GM18502 (cell line): ENCODE measurements around the gene SDS.

Source experiments
- ATAC-seq: cut with Tn5 transposase; IDR thresholded peaks from one replicate; pipeline ENCODE4 v1.9.1; 2021; ENCODE audit warnings: mild to moderate bottlenecking; ENCODE audit not compliant: unreplicated experiment, poor library complexity

Gene SDS, protein sequence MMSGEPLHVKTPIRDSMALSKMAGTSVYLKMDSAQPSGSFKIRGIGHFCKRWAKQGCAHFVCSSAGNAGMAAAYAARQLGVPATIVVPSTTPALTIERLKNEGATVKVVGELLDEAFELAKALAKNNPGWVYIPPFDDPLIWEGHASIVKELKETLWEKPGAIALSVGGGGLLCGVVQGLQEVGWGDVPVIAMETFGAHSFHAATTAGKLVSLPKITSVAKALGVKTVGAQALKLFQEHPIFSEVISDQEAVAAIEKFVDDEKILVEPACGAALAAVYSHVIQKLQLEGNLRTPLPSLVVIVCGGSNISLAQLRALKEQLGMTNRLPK

DNA sequence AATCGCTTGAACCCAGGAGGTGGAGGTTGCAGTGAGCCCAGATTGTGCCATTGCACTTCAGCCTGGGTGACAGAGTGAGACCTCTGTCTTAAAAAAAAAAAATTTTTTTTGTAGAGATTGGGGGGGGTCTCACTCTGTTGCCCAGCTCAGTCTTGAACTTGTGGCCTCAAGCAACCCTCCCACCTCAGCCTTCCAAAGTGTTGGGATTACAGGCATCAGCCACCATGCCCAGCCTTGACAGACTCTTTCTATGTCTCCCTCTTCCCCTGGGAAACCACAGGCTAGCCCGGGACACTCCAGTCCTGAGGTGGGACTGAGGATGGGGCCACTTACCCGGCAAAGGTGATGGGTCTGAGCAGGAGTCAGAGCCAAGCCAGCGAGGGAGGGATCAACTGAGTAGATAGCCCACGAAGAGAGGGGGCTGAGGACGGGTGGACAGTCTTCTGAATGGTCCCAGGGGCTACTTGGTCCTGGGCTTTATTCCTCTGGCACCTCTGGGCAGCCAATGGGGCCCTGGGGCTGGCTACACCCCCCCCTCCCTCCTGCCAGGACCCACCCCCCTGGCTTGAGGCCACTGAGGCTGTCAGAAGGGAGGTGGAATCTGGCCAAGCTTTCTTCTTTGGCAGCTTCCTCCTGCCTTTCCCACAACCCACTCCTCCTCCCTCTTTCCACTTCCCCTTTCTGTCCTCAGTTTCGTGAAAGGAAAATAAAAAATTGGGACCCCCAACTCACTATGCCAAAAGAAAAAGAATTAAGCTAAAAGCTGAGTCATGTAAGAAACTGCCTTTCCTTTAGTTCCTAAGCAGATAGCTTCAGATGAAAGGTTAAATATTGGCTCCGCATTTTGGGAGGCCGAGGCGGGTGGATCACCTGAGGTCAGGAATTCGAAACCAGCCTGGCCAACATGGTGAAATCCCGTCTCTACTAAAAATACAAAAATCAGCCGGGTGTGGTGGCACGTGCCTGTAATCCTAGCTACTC is at the start of gene SDS:
SDS (minus strand) TSS at position 453 of the 981 bp plus-strand sequence. CDS start 4,179 bp downstream, outside the sequence.
- no peak for ATAC-seq

DNA sequence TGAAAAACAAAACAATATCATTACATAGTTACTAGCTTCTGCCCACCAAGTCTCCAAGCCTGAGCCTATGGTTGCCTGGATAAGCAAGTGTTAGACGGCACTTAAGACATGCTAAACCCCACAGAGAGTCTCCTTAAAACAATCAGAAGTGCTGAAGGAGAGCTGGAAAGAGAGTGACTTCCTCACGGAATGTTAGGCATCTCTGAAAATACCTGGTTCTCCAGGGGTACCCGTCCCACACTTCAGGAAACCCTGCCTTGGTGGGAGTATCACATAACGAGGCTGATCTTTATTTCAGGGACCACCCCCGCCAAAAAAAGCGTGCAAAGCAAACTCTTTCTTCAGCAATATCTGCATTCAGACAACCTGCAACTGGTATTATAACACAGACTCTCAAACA is 49.6 kb upstream of the SDS start:
- ATAC-seq: no peak

DNA sequence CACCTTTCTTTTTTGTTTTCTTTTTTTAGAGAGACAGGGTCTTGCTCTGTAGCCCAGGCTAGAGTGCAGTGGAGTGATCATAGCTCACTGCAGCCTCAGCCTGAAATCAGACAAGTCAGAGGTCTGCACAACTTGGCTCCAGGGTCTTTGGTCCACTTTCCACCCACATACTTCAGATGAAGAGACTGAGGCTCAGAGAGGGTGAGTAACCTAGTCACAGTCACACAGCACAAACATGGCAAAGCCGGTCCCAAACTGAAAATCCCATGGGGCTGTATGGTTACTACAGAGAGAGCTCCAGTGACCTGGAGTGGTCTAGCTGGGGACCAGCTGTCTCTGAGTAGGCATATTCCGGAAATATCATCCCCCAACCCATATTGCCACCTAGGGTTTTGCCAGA is 48.8 kb upstream of the SDS start:
- no peak for ATAC-seq

DNA sequence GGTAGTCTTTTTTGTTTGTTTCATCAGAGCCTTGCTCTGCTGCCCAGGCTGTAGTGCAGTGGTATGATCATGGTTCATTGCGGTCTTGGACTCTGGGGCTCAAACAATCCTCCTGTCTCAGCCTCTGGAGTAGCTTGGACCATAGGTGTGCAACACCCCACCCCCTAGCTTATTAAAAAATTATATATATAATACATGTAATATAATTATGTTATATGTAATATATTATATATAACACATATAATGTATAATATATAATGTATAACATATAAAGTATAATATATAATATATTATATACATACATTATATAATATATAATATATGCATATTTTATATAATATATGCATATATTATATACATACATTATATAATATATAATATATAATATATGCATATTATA is 46.2 kb upstream of the SDS start:
- ATAC-seq: no peak

DNA sequence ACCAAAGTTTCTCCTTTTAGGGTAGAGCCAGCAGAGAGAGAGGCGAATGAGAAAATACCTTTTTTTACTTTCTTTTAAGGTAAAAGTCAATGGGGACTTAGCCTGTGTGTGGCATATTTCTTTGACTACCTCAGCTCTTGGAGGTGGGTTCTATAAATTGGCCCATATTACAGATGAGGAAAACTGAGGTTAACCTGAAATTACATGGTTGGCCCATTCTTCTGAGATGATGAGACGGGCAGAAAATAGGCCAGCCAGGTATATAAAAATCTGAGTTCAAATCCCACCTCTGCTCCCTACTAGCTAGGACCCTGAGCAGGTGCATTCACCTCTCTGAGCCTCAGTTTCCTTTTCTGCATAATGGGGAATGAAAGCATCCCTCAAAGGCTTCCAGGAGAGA is 45.6 kb upstream of the SDS start:
- no peak for ATAC-seq

DNA sequence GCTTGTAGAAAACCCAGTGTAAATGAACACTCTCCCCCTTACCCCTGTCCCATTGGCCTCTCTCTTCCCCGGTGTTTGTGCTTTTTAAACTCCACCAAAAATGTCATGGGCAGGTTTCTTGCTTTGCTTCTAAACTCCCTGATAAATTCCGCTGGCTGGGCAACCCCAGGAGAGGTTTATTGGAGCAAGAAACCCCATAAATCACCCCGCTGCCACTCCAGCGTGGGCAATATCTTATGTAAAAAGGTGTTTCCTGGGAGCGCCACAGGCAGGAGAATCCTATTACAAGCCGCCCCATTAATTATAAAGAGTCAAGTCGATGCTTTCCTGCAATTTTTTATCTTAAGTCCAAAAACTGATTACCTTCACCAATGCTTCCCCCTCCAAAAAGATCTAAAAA is 45.2 kb upstream of the SDS start:
- ATAC-seq: no peak

DNA sequence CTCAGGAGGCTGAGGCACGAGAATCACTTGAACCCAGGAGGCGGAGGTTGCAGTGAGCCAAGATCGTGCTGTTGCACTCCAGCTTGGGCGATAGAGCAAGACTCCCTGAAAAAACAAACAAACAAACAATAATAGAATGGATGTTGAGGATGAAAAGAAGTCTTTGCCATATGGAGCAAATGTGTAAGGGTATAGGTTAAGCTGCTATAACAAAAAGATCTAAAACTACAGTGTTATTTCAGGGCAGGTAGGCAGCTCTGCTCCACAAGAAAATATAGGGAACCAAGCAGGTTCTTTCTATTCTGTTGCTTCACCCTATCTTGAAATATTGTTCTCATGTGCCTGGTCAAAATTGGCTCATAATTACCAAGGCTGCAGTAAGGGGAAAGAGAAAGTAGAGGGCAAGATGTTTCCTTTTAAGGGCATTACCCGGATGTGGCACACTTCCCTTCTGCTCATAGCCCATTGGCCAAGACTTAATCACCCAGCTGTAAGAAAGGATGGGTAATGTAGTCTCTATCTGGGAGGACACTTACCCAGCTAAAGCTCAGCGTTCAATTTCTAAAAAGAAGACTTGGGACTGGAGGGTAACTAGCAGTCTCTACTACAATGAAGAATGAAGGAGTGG is 42.0 kb upstream of the SDS start:
- ATAC-seq: no peak

DNA sequence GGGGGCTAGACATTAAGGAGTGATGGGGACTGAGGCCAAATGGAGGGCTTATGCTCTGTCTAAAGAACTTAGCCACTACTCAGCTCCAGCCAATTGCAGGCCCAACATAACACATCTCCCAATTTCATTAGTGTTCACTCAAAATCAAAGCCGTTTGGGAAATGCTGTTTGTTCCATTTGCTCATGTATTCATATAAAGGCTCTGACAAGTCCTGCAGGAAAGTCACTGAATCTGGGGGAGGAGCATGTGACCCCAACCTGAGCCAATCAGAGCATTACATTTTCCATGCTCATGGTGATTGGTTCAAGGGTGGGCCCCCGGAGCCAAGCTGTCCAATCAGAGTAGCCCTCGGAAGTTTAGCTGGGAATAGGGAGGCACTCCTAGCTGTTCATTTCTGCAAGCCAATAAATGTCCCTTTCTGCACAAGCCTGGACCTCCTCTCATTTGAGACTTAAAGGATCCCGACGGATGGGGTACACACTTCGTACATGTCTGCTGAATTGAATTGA is 39.4 kb upstream of the SDS start:
- ATAC-seq: no peak

DNA sequence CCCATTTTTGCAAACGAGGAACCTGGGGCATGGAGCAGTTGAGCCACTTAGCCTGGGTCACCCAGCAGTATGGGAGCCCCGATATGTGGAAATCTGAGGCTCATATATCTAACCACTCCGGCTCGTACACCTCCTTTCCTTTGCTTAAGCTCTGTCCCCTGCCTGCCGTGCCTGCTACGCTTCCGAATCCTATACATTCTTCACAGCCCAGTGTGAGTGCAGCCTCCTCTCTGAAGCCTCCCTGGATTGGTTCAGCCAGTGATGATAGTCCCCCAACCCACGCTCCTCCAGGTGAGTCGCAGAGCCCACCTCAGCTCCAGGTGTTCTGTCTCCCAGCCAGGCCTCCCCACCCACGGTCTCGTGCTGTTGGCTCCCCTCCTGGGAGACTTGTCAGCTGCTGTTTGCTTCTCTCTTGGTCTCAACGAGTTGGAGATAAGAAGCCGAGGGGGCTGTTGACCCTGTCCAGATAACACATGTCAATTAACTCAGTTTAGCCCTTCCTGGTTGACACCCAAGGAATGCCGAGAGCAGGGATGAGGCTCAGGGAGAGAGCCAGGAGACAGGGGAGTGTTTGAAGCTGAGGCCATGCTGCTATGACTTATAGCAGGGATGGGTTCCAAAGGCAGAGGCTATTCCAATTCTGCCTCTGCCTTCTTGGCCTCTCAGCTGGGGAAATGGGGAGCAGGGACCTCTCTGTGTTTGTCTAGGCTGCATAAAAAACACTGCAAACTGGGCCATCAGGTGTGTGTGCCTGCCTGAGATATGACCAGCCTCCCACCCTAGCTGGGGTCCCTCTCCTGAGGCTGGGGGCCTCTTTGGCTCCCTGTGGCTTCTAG is 37.5 kb upstream of the SDS start:
- no peak for ATAC-seq

DNA sequence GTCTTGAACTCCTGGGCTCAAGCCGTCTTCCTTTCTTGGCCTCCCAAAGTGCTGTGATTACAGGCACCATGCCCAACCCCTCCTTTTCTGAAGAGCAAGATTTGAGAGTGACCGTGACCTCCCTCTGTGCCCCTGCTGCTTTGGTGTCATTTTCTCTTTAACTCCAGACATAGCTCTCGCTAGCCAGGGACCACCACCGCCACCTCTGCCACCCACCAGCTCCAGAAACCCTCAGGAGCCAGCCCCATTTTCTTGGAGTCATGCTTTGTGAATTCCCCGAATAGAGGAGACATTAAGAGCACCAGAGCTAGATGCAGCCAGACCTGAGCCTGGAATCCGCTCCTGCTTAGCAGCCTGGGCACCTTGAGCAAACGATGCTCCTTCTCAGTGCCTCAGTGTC is 36.6 kb upstream of the SDS start:
- no peak for ATAC-seq

DNA sequence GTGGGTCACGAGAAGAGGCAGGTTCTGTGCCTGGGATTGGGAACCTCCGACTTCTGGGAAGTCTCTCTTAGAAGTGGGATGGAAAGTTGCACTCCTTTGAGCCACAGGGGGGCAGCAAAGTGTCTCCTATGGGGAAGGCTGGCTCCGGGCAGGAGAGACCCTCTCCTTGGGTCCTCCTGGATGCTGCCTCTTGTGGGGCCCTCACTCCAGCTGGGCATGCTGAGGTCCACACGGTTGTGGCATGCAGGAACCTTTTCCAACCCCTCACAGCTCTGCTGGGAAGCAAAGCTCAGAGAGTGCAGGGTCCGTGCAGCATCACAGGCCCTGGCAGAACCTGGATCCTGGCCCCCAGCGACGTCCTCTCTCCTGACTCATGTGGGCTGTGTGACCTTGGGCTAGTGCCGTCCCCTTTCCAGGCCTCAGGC is 35.9 kb upstream of the SDS start:
- ATAC-seq: no peak

DNA sequence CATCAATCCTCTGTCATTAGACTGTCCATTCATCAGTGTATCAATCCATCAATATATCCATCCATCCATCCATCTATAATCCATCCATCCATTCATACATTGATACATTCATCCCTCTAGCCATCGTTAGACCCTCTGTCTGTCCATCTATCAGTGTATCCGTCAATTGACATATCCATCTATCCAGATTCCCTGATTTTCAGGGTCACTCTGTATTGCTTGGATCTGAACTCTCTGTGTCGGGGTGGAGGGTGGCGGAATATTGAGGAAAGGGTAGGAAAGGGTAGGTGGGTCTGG is 35.6 kb upstream of the SDS start:
- no peak for ATAC-seq

DNA sequence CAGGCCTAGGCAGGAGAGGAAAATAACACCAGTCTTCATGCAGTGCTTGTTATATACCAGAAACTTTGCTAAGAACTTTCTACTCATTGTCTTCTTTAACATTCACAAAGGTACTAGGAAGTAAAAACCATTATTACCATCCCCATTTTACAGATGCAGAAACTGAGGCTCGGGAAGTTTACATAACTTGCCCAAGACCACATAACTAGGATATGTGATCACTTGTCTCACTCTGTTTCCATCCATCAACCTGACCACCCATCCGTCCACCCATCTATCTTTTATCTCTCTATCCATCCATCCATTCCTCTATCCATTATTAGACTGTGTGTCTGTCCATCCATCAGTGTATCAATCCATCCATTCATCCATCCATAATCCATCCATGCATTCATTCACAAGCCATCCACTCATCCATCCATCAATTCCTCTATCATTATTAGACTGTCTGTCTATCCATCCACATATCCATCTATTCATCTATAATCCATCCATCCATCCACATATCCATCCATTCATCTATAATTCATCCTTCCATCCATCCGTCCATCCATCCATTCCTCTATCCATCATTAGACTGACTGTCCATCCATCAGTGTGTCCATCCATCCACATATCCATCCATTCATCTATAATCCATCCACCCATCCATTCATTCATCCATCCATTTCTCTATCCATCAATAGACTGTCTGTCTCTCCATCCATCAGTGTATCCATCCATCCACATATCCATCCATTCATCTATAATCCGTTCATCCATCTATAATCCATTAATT is 35.0 kb upstream of the SDS start:
- no peak for ATAC-seq

DNA sequence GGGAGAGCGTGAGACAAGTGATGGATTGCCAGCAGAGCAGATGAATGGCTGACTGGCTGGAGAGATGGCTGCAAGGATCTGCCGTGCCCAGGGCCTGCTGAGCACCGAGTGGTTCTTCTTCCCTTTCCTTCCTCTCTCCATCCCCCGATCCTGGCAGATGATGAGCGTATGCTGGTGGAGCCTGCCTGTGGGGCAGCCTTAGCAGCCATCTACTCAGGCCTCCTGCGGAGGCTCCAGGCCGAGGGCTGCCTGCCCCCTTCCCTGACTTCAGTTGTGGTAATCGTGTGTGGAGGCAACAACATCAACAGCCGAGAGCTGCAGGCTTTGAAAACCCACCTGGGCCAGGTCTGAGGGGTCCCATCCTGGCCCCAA is 34.0 kb upstream of the SDS start:
- ATAC-seq: no peak

DNA sequence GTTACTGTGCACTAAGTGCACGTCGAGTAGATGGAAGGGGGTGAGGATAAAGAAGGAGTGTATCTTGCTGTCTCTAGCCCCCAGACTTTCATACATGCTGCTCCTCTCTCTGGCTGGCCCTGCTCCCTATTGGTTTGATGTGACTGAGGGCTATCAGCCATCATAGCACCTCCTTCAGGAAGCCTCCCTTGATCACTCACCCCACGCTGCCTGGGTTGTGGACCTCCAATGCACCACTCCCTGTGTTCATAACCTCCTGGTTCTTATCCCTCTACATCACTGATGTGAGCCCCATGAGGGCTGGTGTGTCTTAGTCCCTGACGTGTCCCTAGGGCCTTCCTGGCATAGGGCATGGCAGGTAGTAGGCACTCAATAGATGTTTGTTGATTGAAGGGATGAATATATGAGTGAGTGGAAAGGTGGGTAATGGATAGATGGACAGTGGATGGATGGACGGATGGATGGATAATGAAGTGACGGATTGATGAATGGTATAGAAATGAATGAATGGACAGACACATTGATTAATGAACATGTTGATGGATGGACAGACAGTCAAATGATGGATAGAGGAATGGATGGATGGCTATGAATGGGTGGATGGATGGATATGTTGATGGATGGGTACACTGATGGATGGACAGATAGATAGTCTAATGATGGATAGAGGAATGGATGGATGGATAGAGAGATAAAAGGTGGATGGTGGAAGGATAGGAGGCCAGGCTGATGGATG is 33.5 kb upstream of the SDS start:
- no peak for ATAC-seq

DNA sequence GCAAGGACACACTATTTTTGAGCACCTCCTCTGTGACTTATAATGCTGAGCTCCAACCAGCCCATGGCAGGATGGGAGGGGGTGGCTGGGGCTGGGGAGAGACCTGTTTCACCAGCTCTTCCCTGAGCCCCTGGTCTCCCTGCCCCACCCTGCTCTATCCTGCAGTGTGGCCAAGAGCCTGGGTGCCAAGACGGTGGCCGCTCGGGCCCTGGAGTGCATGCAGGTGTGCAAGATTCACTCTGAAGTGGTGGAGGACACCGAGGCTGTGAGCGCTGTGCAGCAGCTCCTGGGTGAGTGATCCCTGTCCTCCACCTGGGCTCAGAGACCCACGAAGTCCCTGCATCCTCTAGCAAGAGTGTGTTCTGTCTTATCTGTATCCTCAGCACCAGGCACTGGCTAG is 32.9 kb upstream of the SDS start:
- ATAC-seq: no peak

DNA sequence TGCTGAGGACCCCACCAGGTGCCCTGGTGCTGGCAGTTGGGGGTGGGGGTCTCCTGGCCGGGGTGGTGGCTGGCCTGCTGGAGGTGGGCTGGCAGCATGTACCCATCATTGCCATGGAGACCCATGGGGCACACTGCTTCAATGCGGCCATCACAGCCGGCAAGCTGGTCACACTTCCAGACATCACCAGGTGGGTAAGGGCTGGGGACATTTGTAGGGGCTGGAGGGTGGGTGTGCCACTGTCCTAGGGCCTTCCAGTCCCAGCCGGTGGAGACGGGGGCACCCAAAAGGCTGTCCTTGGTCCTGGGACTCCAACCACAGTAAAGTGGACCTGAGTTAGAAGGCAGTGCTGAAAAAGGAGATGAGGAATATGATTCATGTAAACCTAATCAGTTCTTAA is 31.7 kb upstream of the SDS start:
- no peak for ATAC-seq

DNA sequence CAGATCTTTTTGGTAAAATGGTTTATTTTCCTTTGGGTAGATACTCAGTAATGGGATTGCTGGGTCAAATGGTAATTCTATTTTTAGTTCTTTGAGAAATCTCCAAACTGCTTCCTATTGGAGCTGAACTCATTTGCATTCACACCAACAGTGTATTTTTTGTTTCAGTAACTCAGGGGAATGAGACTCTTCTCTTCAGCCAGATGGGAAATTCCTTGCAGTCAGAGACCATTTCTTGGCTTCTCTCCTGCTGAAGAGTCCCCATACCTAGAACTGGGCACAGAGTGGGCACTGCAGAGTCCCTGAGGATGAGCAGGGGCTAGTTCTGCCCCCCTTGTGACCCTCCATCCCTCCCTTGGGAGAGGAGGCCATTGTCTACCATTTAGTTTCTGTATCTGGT is 29.3 kb upstream of the SDS start:
- no peak for ATAC-seq

DNA sequence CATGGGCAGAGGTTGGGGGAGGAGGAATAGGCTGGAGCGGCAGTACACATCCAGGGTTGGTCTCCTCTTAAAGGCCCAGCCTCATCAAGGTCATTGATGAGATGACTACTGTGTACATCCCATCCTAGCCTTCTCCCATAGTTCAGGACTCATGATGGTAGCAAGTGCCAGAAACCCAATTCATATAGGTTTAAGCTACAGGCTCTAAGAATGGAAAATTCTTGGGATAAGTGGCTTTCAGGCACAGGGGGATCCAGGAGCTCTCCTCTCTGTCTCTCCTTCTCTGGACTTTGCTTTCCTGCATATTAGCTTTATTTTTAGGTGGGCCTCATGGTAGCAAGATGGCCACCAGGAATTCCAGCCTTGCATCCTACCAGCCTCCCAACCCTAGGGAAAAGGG is 24.8 kb upstream of the SDS start:
- no peak for ATAC-seq
